AG04449 (cell line): Measurements from ENCODE around the gene NEIL3.

Source experiments
- CTCF ChIA-PET: fragments of 350-600 bp; formaldehyde crosslinking; extraction: SDS; loops from one replicate; lab custom pipeline; 2021; ENCODE audit warnings: antibody characterized with exemption; lab: Yijun Ruan, JAX
- POLR2A ChIA-PET: fragments of 400-600, 350-600 bp; formaldehyde crosslinking; extraction: SDS; loops from one replicate; lab custom pipeline; 2020; ENCODE audit warnings: antibody characterized with exemption, inconsistent platforms; lab: Yijun Ruan, JAX
- DNase-seq: peaks from one replicate; pipeline ENCODE4 v3.0.0-alpha.2; 2010; ENCODE audit warnings: low read depth, low spot score
- H3K4me3 ChIP-seq: 2 replicates; pipeline ENCODE4 v1.5.1; 2011; ENCODE audit warnings: low read depth, mild to moderate bottlenecking, control low read depth, low read length
- CTCF ChIP-seq: IDR thresholded peaks from one replicate; pipeline ENCODE4 v1.5.1; 2011; ENCODE audit warnings: mild to moderate bottlenecking, moderate library complexity, low read length, control low read depth, inconsistent platforms; ENCODE audit not compliant: insufficient read depth; ENCODE audit errors: missing control alignments

The NEIL3 gene

GRCh38 chr4:177404986-177405385 is 95.3 kb downstream of the NEIL3 start:
- TF ChIP-seq CTCF: no peak
- ChIA-PET POLR2A (no interaction called here), CTCF (no interaction called here)
- no peak for DNase-seq
- H3K4me3 ChIP-seq: no peak overlapping the region

- no peak for DNase-seq
- ChIA-PET CTCF (interaction anchor here (1.3 kb wide), 1 partner anchor 155 kb away, joined by 3 read pairs; no protein-coding TSS in a partner anchor), POLR2A (no interaction called here)
- no peak for TF ChIP-seq CTCF
- no peak overlapping the region for H3K4me3 ChIP-seq
Measured at GRCh38 chr4:177405508-177405907, 95.8 kb downstream of the NEIL3 start.

GRCh38 chr4:177408023-177408422 is 98.3 kb downstream of the NEIL3 start:
- CTCF ChIA-PET: no interaction called here
- no peak for DNase-seq
- no peak overlapping the region for H3K4me3 ChIP-seq
- TF ChIP-seq CTCF: no peak
- POLR2A ChIA-PET: interaction anchor here (0.8 kb wide), 1 partner anchor 34 kb away, joined by 3 read pairs; the partner anchor contains the start of gene AGA

GRCh38 chr4:177410566-177410965 is 100.9 kb downstream of the NEIL3 start:
- ChIA-PET POLR2A (no interaction called here), CTCF (no interaction called here)
- DNase-seq: no peak
- H3K4me3 ChIP-seq: no peak overlapping the region
- TF ChIP-seq CTCF: no peak

GRCh38 chr4:177411996-177412395 is 102.3 kb downstream of the NEIL3 start:
- H3K4me3 ChIP-seq: no peak overlapping the region
- ChIA-PET CTCF (no interaction called here), POLR2A (no interaction called here)
- TF ChIP-seq CTCF: no peak
- DNase-seq: no peak
